K562 (cell line): ENCODE results near the gene BMP8B. TPM values are rescaled to one million over a fixed set of nuclear protein-coding genes. Genes with fewer than 3 reads are reported as not detected.

Experiments used
- ATAC-seq: fragments of 200-7000 bp; cut with Tn5 transposase; 3 replicates; pipeline ENCODE4 v1.9.1; 2020; ENCODE audit warnings: moderate library complexity
- BruUV-seq: library from RNA; stranded (reverse); fragments of 400-500 nt; replicated peaks from 2 replicates; lab custom pipeline; 2021; lab: Mats Ljungman, UMichigan
- CTCF ChIA-PET: fragments of 300-600 bp; formaldehyde crosslinking; extraction: SDS; loops from one replicate; lab custom pipeline; 2021; ENCODE audit warnings: low intra/inter-chr PET ratio; lab: Yijun Ruan, JAX
- POLR2A ChIA-PET: fragments of 300-600, 350-650 bp; sonication (Branson Sonifier 250); formaldehyde crosslinking; extraction: SDS; loops from one replicate; lab custom pipeline; 2021; ENCODE audit warnings: antibody characterized with exemption, inconsistent platforms; lab: Yijun Ruan, JAX
- DNase-seq, 4 experiments: peaks; one replicate each; pipeline versions ENCODE4 v3.0.0 to v3.0.0-alpha.2; 2011 to 2018; ENCODE audit warnings: low spot score in 3 of 4, mixed read lengths in 3 of 4; ENCODE audit errors: extremely low read depth in 1 of 4
- FAIRE-seq: peaks from 2 replicates; lab custom pipeline; 2011; peaks lifted over from hg19 to GRCh38; lab: Jason Lieb, UNC
- H2AFZ ChIP-seq: 2 replicates; pipeline ENCODE4 v1.6.0; 2011; ENCODE audit warnings: low read depth, low read length, control low read depth, inconsistent platforms
- H3K27ac ChIP-seq: fragments of 200-600 bp; 3 replicates; pipeline ENCODE4 v1.8.0; 2011; ENCODE audit warnings: low read depth, mild to moderate bottlenecking, control low read depth, inconsistent platforms, low read length, moderate library complexity, mixed read lengths; ENCODE audit errors: extremely low read depth
- H3K27me3 ChIP-seq, 2 experiments: fragments of 300-600 bp in 1 of 2; 2 replicates in 1 of 2; 3 replicates in 1 of 2; pipeline versions ENCODE4 v1.6.0 to v1.8.0; 2011; ENCODE audit warnings: inconsistent platforms in 2 of 2, low read length in 2 of 2, mild to moderate bottlenecking in 1 of 2, mixed read lengths in 1 of 2, moderate library complexity in 1 of 2; ENCODE audit not compliant: control insufficient read depth in 2 of 2, insufficient read depth in 2 of 2
- H3K36me3 ChIP-seq: fragments of 300-600 bp; 3 replicates; pipeline ENCODE4 v1.8.0; 2011; ENCODE audit warnings: mild to moderate bottlenecking, low read length, inconsistent platforms; ENCODE audit not compliant: control insufficient read depth, insufficient read depth
- H3K4me1 ChIP-seq, 2 experiments: fragments of 200-600 bp in 1 of 2; replicated peaks in 1 of 2; 2 replicates in 1 of 2; 3 replicates in 1 of 2; pipeline versions ENCODE4 v1.5.1 to v1.8.0; 2011; ENCODE audit warnings: inconsistent platforms in 2 of 2, low read length in 2 of 2, mild to moderate bottlenecking in 1 of 2, mixed read lengths in 1 of 2, moderate library complexity in 1 of 2; ENCODE audit not compliant: control insufficient read depth in 2 of 2, insufficient read depth in 2 of 2
- H3K4me2 ChIP-seq: 2 replicates; pipeline ENCODE4 v1.6.1; 2011; ENCODE audit warnings: low read length, control low read depth, inconsistent platforms, mixed read lengths; ENCODE audit not compliant: insufficient read depth
- H3K4me3 ChIP-seq: fragments of 200-600 bp; sonication (generic), shearing (Covaris generic); 2 replicates; pipeline ENCODE4 v1.5.1; 2016; ENCODE audit warnings: control low read depth, inconsistent platforms
- H3K79me2 ChIP-seq: fragments of 200-600 bp; 3 replicates; pipeline ENCODE4 v1.8.0; 2011; ENCODE audit warnings: low read length, inconsistent platforms; ENCODE audit not compliant: control insufficient read depth, insufficient read depth
- H3K9ac ChIP-seq, 2 experiments: 2 replicates each; pipeline versions ENCODE4 v1.6.0 to v1.6.1; 2011; ENCODE audit warnings: low read depth in 2 of 2, low read length in 2 of 2, control low read depth in 1 of 2, inconsistent platforms in 1 of 2, mild to moderate bottlenecking in 1 of 2, mixed read lengths in 1 of 2; ENCODE audit not compliant: insufficient read depth in 1 of 2
- H3K9me1 ChIP-seq: one replicate; pipeline ENCODE4 v1.6.0; 2011; ENCODE audit warnings: inconsistent platforms, mild to moderate bottlenecking, low read length, moderate library complexity; ENCODE audit not compliant: control insufficient read depth, insufficient read depth
- H3K9me3 ChIP-seq: replicated peaks from 2 replicates; pipeline ENCODE4 v1.5.1; 2011; ENCODE audit warnings: low read depth, low read length, inconsistent platforms; ENCODE audit not compliant: control insufficient read depth, insufficient read depth
- H4K20me1 ChIP-seq: replicated peaks from 2 replicates; pipeline ENCODE4 v1.6.1; 2011; ENCODE audit warnings: low read length, inconsistent platforms, mixed read lengths; ENCODE audit not compliant: control insufficient read depth, insufficient read depth
- ARHGAP35 ChIP-seq: fragments of 450-650 bp; IDR thresholded peaks from 2 replicates; pipeline ENCODE4 v1.6.1; 2018; ENCODE audit not compliant: partially characterized antibody
- ATF7 ChIP-seq: fragments of 450-650 bp; IDR thresholded peaks from 2 replicates; pipeline ENCODE4 v1.7.1; 2014; ENCODE audit warnings: mild to moderate bottlenecking, moderate library complexity
- BHLHE40 ChIP-seq: IDR thresholded peaks from 2 replicates; pipeline ENCODE4 v1.6.1; 2011; ENCODE audit warnings: low read length, improper control_type of control experiment
- CHD1 ChIP-seq: fragments of 200-600 bp; sonication (generic); IDR thresholded peaks from one replicate; pipeline ENCODE4 v1.6.1; 2012; ENCODE audit warnings: mild to moderate bottlenecking, moderate library complexity, low read length, inconsistent platforms
- CREM ChIP-seq: IDR thresholded peaks from 2 replicates; pipeline ENCODE4 v1.6.1; 2014; ENCODE audit warnings: antibody characterized with exemption, low read depth
- CSDE1 ChIP-seq, 2 experiments: fragments of 450-650 bp; IDR thresholded peaks; 2 replicates each; pipeline ENCODE4 v1.6.1; 2016; ENCODE audit warnings: mild to moderate bottlenecking in 1 of 2
- CTBP1 ChIP-seq: fragments of 450-650 bp; IDR thresholded peaks from 2 replicates; pipeline ENCODE4 v1.6.1; 2016; ENCODE audit warnings: borderline replicate concordance
- EHMT2 ChIP-seq: fragments of 450-650 bp; IDR thresholded peaks from 2 replicates; pipeline ENCODE4 v1.6.1; 2018; ENCODE audit warnings: antibody characterized with exemption
- ELF4 ChIP-seq: fragments of 450-650 bp; formaldehyde crosslinking; IDR thresholded peaks from 2 replicates; pipeline ENCODE4 v1.4.0; 2022; ENCODE audit warnings: missing genetic modification characterization
- FOSL1 ChIP-seq: fragments of 200-800 bp; sonication (Bioruptor generic); conservative IDR thresholded peaks from 2 replicates; pipeline ENCODE4 v1.6.1; 2016; ENCODE audit warnings: missing genetic modification characterization, missing compliant biosample characterization
- FUS ChIP-seq: fragments of 200-400 bp; formaldehyde crosslinking; optimal IDR thresholded peaks from 2 replicates; pipeline ENCODE3; 2017; ENCODE audit warnings: low read depth, low read length
- KDM1A ChIP-seq, 2 experiments: fragments of 450-650 bp; IDR thresholded peaks; 2 replicates each; pipeline ENCODE4 v1.6.1; 2016; ENCODE audit warnings: mild to moderate bottlenecking in 2 of 2
- NR2C2 ChIP-seq, 2 experiments: fragments of 200-800 bp in 1 of 2; sonication (Bioruptor generic) in 1 of 2; sonication (generic) in 1 of 2; formaldehyde crosslinking in 1 of 2; IDR thresholded peaks; 2 replicates each; pipeline versions ENCODE4 v1.6.1 to v1.8.0; 2016 to 2022; ENCODE audit warnings: mild to moderate bottlenecking in 1 of 2, missing compliant biosample characterization in 1 of 2, missing genetic modification characterization in 1 of 2, missing genetic modification reagents in 1 of 2
- NRF1 ChIP-seq, 2 experiments: fragments of 450-650 bp; IDR thresholded peaks in 1 of 2; conservative IDR thresholded peaks in 1 of 2; 2 replicates each; pipeline ENCODE4 v1.6.1; 2014; ENCODE audit warnings: mild to moderate bottlenecking in 2 of 2
- PCBP1 ChIP-seq: fragments of 200-400 bp; formaldehyde crosslinking; IDR thresholded peaks from 2 replicates; pipeline ENCODE4 v1.6.1; 2018; ENCODE audit warnings: mild to moderate bottlenecking, low read depth, low read length; ENCODE audit not compliant: poor library complexity, severe bottlenecking
- PRPF4 ChIP-seq: fragments of 200-400 bp; formaldehyde crosslinking; IDR thresholded peaks from one replicate; pipeline ENCODE4 v1.6.1; 2017; ENCODE audit warnings: low read length, low read depth, mild to moderate bottlenecking; ENCODE audit not compliant: insufficient read depth, poor library complexity, severe bottlenecking
- RAD21 ChIP-seq, 2 experiments: fragments of 250-450 bp in 1 of 2; fragments of 450-650 bp in 1 of 2; sonication (Bioruptor Pico) in 1 of 2; formaldehyde crosslinking in 1 of 2; IDR thresholded peaks in 1 of 2; conservative IDR thresholded peaks in 1 of 2; 2 replicates each; pipeline versions ENCODE4 v1.4.0 to v1.8.0; 2020 to 2022; ENCODE audit warnings: mild to moderate bottlenecking in 2 of 2, moderate library complexity in 1 of 2
- TCF3 ChIP-seq: sonication (generic); formaldehyde crosslinking; IDR thresholded peaks from 2 replicates; pipeline ENCODE4 v1.4.0; 2020; ENCODE audit warnings: mild to moderate bottlenecking, missing genetic modification reagents
- THRAP3 ChIP-seq: fragments of 450-650 bp; IDR thresholded peaks from 2 replicates; pipeline ENCODE4 v1.6.1; 2016; ENCODE audit warnings: mild to moderate bottlenecking, inconsistent platforms, borderline replicate concordance
- ZNF143 ChIP-seq: sonication (generic); formaldehyde crosslinking; IDR thresholded peaks from 2 replicates; pipeline ENCODE4 v1.9.0; 2022; ENCODE audit warnings: mild to moderate bottlenecking, missing genetic modification reagents
- ZNF57 ChIP-seq: fragments of 450-650 bp; formaldehyde crosslinking; IDR thresholded peaks from 2 replicates; pipeline ENCODE4 v1.4.0; 2020; ENCODE audit warnings: mild to moderate bottlenecking, moderate library complexity
- WGBS: fragments of 100-300 bp; shearing (Covaris generic); methylation state at CpG from one replicate; pipeline ENCODE4 v1.1.6; 2016; ENCODE audit warnings: low coverage, mixed read lengths; ENCODE audit not compliant: insufficient coverage; ENCODE audit errors: missing lambda C conversion rate; 5-methylcytosine and 5-hydroxymethylcytosine counted together
- in situ Hi-C: fragments of 300-500 bp; cut with MboI; formaldehyde crosslinking; loops from 4 replicates; pipeline ENCODE4 v1.15.0; 2018; ENCODE audit warnings: inconsistent platforms, mixed read lengths
- intact Hi-C: fragments of 100-400 bp; cut with micrococcal nuclease; formaldehyde crosslinking; loops from 2 replicates; pipeline ENCODE4 v1.14.2; 2022
- polyA plus RNA-seq, 8 experiments: library from polyadenylated mRNA; depleted of rRNA in 4 of 8; stranded (reverse) in 5 of 8; unstranded in 3 of 8; fragments of >200 nt; fragmentation: Nextera tagmentation in 2 of 8; fragmentation: Illumina TruSeq in 1 of 8; extraction: Ambion mirVana in 2 of 8; extraction: Trizol in 1 of 8; gene quantifications; 2 replicates each; pipeline versions ENCODE4 v1.2.1 to v1.2.3, GENCODE V29; 2011 to 2014; ENCODE audit warnings: inconsistent platforms in 1 of 8, missing spikeins in 1 of 8
- total RNA-seq, 7 experiments: library from RNA; depleted of rRNA in 6 of 7; stranded (reverse); fragments of >200 nt in 6 of 7; fragmentation: Illumina TruSeq in 2 of 7; extraction: Trizol in 2 of 7; gene quantifications; 2 replicates each; pipeline versions ENCODE4 v1.2.1 to v1.2.3, GENCODE V29; 2011 to 2021; ENCODE audit warnings: low replicate concordance in 1 of 7
- TF ChIP-seq, protein P1 (sequence below): fragments of 450-650 bp; formaldehyde crosslinking; IDR thresholded peaks from 2 replicates; pipeline ENCODE4 v1.4.0; 2022; ENCODE audit warnings: missing genetic modification characterization

BMP8B gene
- total and polyA plus RNA-seq, 9 of the 15 experiments (the other 6 are each of a cell fraction or from before 2014, with no cell fraction given) = 0.03 to 0.33 (median 0.14) TPM

DNA sequence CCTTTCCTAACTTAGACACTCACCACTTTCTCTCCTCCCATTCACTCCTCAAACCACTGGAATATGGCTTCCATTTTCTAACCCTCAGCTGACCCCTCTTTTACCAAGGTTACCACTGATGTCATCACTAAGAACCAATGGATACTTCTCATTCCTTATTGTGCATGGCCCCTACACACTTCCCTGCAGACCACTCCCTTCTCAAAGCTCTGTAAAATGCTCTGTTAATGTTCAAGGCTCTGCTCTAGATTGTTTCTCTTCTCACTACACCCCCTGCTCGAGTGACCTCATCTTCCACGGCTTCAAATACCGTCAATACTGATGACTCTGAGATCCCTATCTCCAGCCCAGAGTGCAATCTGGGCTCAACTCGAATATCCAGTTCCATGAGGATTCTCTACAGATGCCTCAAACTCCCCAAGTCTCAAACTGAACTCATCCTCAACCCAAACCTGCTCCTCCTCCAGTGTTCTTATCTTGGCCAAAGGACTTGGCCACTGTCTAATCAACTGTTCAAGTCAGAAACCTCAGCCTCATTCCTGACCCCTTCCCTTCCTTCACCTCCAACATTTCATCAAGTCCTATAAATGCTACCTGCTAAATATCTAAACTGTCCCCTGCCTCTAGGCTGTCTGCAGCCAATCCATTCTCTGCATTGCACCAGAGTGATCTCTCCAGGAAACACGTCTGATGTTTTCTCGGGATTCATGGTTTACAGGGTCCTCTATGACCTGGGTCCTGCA lies 41.3 kb upstream of the BMP8B start:
- Histone ChIP-seq H3K9me3 (no peaks in the 10 kb centered on the region), H4K20me1 (no peaks in the 10 kb centered on the region), H3K4me3 (no peak overlapping the region), H3K9ac (no peak overlapping the region; a peak in 1 of 4 replicates), H3K79me2 (no peaks in the 10 kb centered on the region), H2AFZ (no peak overlapping the region), H3K4me2 (peak overlapping the region; percentile 15; the same call in 1 of the 2 replicates), H3K4me1 (peaks cover 11 to 33% of the 10 kb centered on the region in 2 experiments), H3K27me3 (no peaks in the 10 kb centered on the region), H3K27ac (no peak overlapping the region), H3K9me1 (no peaks in the 10 kb centered on the region), H3K36me3 (no peaks in the 10 kb centered on the region)
- BruUV-seq = no TSS peak
- in situ Hi-C loops (no loop called here), intact Hi-C loops (loop anchor here (5.0 kb wide), 1 partner anchor 67 kb away; no protein-coding TSS in a partner anchor)
- ChIA-PET CTCF (interaction anchor here (0.6 kb wide), 1 partner anchor 152 kb away, joined by 5 read pairs; no protein-coding TSS in a partner anchor), POLR2A (interaction anchor here (0.6 to 2.1 kb wide), 7 partner anchors 8 to 137 kb away, joined by 3 to 12 read pairs (median 4); no protein-coding TSS in a partner anchor)
- ATAC-seq (peak; percentile 37), DNase-seq (peak; percentile 36 to 51 (median 39)), FAIRE-seq (peak; percentile 23)
- WGBS = 10% methylated on average over 6 of the region's 6 CpGs
- TF ChIP-seq PRPF4 = no peak
- TF ChIP-seq CTBP1 = peak; percentile 75; the same call in 1 of the 2 replicates
- TF ChIP-seq FOSL1 (tag) = peak; percentile 87
- 0 out of 4 replicates have a peak, but pooled peaks of 1 of the 2 experiments have one; percentile 20 for TF ChIP-seq NRF1 (conservative IDR thresholded peaks at IDR 0.05 in 1 of 2, IDR thresholded peaks at IDR 0.05 in 1 of 2)
- TF ChIP-seq NR2C2 (CRISPR knock-in tag; IDR thresholded peaks at IDR 0.05) = 0 out of 2 replicates have a peak, but pooled peaks have one; percentile 35
- peak; percentile 76; the same call in 1 of the 2 replicates for TF ChIP-seq NR2C2 (tag; IDR thresholded peaks at IDR 0.05)
- no peak for TF ChIP-seq CSDE1 (IDR thresholded peaks at IDR 0.05)
- no peak for TF ChIP-seq CHD1
- peak; percentile 41; the same call in 1 of the 2 replicates for TF ChIP-seq EHMT2
- no peak for TF ChIP-seq FUS
- TF ChIP-seq ARHGAP35 = peak; percentile 28
- 0 out of 4 replicates have a peak, but pooled peaks of 1 of the 2 experiments have one; percentile 25 for TF ChIP-seq KDM1A (IDR thresholded peaks at IDR 0.05)
- TF ChIP-seq, protein P1, sequence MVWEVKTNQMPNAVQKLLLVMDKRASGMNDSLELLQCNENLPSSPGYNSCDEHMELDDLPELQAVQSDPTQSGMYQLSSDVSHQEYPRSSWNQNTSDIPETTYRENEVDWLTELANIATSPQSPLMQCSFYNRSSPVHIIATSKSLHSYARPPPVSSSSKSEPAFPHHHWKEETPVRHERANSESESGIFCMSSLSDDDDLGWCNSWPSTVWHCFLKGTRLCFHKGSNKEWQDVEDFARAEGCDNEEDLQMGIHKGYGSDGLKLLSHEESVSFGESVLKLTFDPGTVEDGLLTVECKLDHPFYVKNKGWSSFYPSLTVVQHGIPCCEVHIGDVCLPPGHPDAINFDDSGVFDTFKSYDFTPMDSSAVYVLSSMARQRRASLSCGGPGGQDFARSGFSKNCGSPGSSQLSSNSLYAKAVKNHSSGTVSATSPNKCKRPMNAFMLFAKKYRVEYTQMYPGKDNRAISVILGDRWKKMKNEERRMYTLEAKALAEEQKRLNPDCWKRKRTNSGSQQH (CRISPR knock-in tag) = 0 out of 2 replicates have a peak, but pooled peaks have one; percentile 46
- no peak for TF ChIP-seq ZNF57 (CRISPR knock-in tag)
- no peak for TF ChIP-seq RAD21 (CRISPR knock-in tag; conservative IDR thresholded peaks at IDR 0.05 in 1 of 2, IDR thresholded peaks at IDR 0.05 in 1 of 2)
- no peak for TF ChIP-seq BHLHE40
- no peak for TF ChIP-seq ZNF143 (CRISPR knock-in tag)
- peak; percentile 90 for TF ChIP-seq CREM
- TF ChIP-seq ATF7 = peak; percentile 91
- TF ChIP-seq THRAP3 = no peak
- no peak for TF ChIP-seq PCBP1
- TF ChIP-seq ELF4 = 0 out of 2 replicates have a peak, but pooled peaks have one; percentile 28
- no peak for TF ChIP-seq TCF3
